Measurements from ENCODE around the gene TNK2. TPM values are rescaled to one million over a fixed set of nuclear protein-coding genes. Genes with fewer than 3 reads are reported as not detected.
A peak's percentile ranks its signal among the peaks of the same experiment; 100 is the strongest.

Gene TNK2
- total and polyA plus RNA-seq, 2 of the 13 experiments (the other 11 are each of a cell fraction or from before 2014, with no cell fraction given): 4.6 to 5.8 TPM

- TF ChIP-seq ZNF713 (CRISPR knock-in tag; IDR thresholded peaks at IDR 0.05): no peak
- TF ChIP-seq NAIF1 (CRISPR knock-in tag; IDR thresholded peaks at IDR 0.05; ENCODE audit: borderline replicate concordance): no peak
- peak; percentile 54; the same call in 1 of the 2 replicates for TF ChIP-seq ERF (CRISPR knock-in tag; IDR thresholded peaks at IDR 0.05)
- peak; percentile 68; the same call in 1 of the 2 replicates for TF ChIP-seq KDM2A (CRISPR knock-in tag; IDR thresholded peaks at IDR 0.05; ENCODE audit: borderline replicate concordance, low read depth)
- peak; percentile 52 for TF ChIP-seq THAP11 (CRISPR knock-in tag; IDR thresholded peaks at IDR 0.05)
- peak; percentile 27 for TF ChIP-seq PHF5A (CRISPR knock-in tag; IDR thresholded peaks at IDR 0.05; ENCODE audit: low read depth, unreplicated experiment)
- no peak for TF ChIP-seq ETV6 (CRISPR knock-in tag; conservative IDR thresholded peaks at IDR 0.05)
- TF ChIP-seq ZNF292 (CRISPR knock-in tag; IDR thresholded peaks at IDR 0.05; ENCODE audit: borderline replicate concordance, low read depth): no peak
- TF ChIP-seq, protein P1, sequence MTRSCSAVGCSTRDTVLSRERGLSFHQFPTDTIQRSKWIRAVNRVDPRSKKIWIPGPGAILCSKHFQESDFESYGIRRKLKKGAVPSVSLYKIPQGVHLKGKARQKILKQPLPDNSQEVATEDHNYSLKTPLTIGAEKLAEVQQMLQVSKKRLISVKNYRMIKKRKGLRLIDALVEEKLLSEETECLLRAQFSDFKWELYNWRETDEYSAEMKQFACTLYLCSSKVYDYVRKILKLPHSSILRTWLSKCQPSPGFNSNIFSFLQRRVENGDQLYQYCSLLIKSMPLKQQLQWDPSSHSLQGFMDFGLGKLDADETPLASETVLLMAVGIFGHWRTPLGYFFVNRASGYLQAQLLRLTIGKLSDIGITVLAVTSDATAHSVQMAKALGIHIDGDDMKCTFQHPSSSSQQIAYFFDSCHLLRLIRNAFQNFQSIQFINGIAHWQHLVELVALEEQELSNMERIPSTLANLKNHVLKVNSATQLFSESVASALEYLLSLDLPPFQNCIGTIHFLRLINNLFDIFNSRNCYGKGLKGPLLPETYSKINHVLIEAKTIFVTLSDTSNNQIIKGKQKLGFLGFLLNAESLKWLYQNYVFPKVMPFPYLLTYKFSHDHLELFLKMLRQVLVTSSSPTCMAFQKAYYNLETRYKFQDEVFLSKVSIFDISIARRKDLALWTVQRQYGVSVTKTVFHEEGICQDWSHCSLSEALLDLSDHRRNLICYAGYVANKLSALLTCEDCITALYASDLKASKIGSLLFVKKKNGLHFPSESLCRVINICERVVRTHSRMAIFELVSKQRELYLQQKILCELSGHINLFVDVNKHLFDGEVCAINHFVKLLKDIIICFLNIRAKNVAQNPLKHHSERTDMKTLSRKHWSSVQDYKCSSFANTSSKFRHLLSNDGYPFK (CRISPR knock-in tag; IDR thresholded peaks at IDR 0.05; ENCODE audit: borderline replicate concordance): peak; percentile 43; the same call in 1 of the 2 replicates
- TF ChIP-seq ZNF569 (CRISPR knock-in tag; IDR thresholded peaks at IDR 0.05; ENCODE audit: borderline replicate concordance): no peak
- TF ChIP-seq GFI1 (CRISPR knock-in tag; IDR thresholded peaks at IDR 0.05; ENCODE audit: borderline replicate concordance): 0 out of 2 replicates have a peak, but pooled peaks have one; percentile 40
Measured at GRCh38 chr3:195909644-195910498, 1.5 kb upstream of the TNK2 start (continued).
